HepG2 (cell line): ENCODE results near the gene CPPED1. TPM values are rescaled to one million over a fixed set of nuclear protein-coding genes. Genes with fewer than 3 reads are reported as not detected.
A peak's percentile ranks its signal among the peaks of the same experiment; 100 is the strongest.

ENCODE experiments used
- ASH2L ChIP-seq: fragments of 300-600, 200-600 bp; sonication (generic); IDR thresholded peaks from 2 replicates; pipeline ENCODE4 v1.7.0; 2017; ENCODE audit warnings: low read depth, mild to moderate bottlenecking, moderate library complexity, mixed read lengths, low read length; ENCODE audit not compliant: insufficient read length
- ERF ChIP-seq: IDR thresholded peaks from 2 replicates; pipeline ENCODE4 v1.6.1; 2018; ENCODE audit warnings: missing biosample characterization, missing genetic modification reagents
- ESRRA ChIP-seq: sonication (generic); formaldehyde crosslinking; IDR thresholded peaks from 2 replicates; pipeline ENCODE4 v1.5.1; 2020; ENCODE audit warnings: mild to moderate bottlenecking, low read depth, missing genetic modification reagents
- KDM4B ChIP-seq: sonication (generic); formaldehyde crosslinking; IDR thresholded peaks from 2 replicates; pipeline ENCODE4 v1.4.0; 2020; ENCODE audit warnings: missing genetic modification reagents
- MIXL1 ChIP-seq: IDR thresholded peaks from 2 replicates; pipeline ENCODE4 v1.6.1; 2016
- MTA3 ChIP-seq: sonication (generic); formaldehyde crosslinking; IDR thresholded peaks from 2 replicates; pipeline ENCODE4 v1.4.0; 2020; ENCODE audit warnings: missing genetic modification reagents
- MYC ChIP-seq: sonication (generic); formaldehyde crosslinking; IDR thresholded peaks from 2 replicates; pipeline ENCODE4 v1.9.0; 2021; ENCODE audit warnings: missing genetic modification reagents, borderline replicate concordance
- NFYB ChIP-seq: sonication (generic); formaldehyde crosslinking; IDR thresholded peaks from 2 replicates; pipeline ENCODE4 v1.4.0; 2020; ENCODE audit warnings: missing genetic modification reagents
- PITX1 ChIP-seq: sonication (generic); formaldehyde crosslinking; IDR thresholded peaks from 2 replicates; pipeline ENCODE4 v1.5.1; 2020; ENCODE audit warnings: mild to moderate bottlenecking, missing genetic modification reagents
- SMC3 ChIP-seq: IDR thresholded peaks from 2 replicates; pipeline ENCODE4 v1.6.1; 2011; ENCODE audit warnings: low read length, improper control_type of control experiment
- SUZ12 ChIP-seq: fragments of 150-350 bp; IDR thresholded peaks from 2 replicates; pipeline ENCODE4 v1.6.1; 2014; ENCODE audit warnings: low read depth, low read length
- TEAD3 ChIP-seq: optimal IDR thresholded peaks from 2 replicates; pipeline ENCODE3; 2016; ENCODE audit warnings: borderline replicate concordance
- ZFYVE20 ChIP-seq: sonication (generic); formaldehyde crosslinking; IDR thresholded peaks from 2 replicates; pipeline ENCODE4 v1.8.0; 2023; ENCODE audit warnings: low read depth, mild to moderate bottlenecking, moderate library complexity, missing genetic modification reagents, borderline replicate concordance
- ZNF350 ChIP-seq: sonication (generic); formaldehyde crosslinking; IDR thresholded peaks from 2 replicates; pipeline ENCODE4 v1.4.0; 2020; ENCODE audit warnings: mild to moderate bottlenecking, low read depth, missing genetic modification reagents, borderline replicate concordance
- ZNF354B ChIP-seq: sonication (generic); formaldehyde crosslinking; IDR thresholded peaks from 2 replicates; pipeline ENCODE4 v1.8.0; 2022; ENCODE audit warnings: mild to moderate bottlenecking, missing genetic modification reagents
- polyA plus RNA-seq, 8 experiments: library from polyadenylated mRNA; depleted of rRNA in 3 of 8; stranded (reverse) in 7 of 8; unstranded in 1 of 8; fragments of >200 nt; fragmentation: Illumina TruSeq in 4 of 8; extraction: Trizol in 4 of 8; gene quantifications; 2 replicates each; pipeline versions ENCODE4 v1.2.1 to v1.2.3, GENCODE V29; 2011 to 2016; ENCODE audit warnings: low read depth in 4 of 8, missing spikeins in 1 of 8, mixed read lengths in 1 of 8; ENCODE audit not compliant: insufficient read depth in 1 of 8
- total RNA-seq, 5 experiments: library from RNA; depleted of rRNA; stranded (reverse); fragments of >200 nt; fragmentation: Illumina TruSeq; extraction: Trizol; gene quantifications; 2 replicates each; pipeline ENCODE4 v1.2.3, GENCODE V29; 2016; ENCODE audit warnings: low read depth in 1 of 5

Gene CPPED1
- total and polyA plus RNA-seq, 2 of the 13 experiments (the other 11 are each of a cell fraction or from before 2014, with no cell fraction given), result 66.6 to 71.3 TPM

DNA sequence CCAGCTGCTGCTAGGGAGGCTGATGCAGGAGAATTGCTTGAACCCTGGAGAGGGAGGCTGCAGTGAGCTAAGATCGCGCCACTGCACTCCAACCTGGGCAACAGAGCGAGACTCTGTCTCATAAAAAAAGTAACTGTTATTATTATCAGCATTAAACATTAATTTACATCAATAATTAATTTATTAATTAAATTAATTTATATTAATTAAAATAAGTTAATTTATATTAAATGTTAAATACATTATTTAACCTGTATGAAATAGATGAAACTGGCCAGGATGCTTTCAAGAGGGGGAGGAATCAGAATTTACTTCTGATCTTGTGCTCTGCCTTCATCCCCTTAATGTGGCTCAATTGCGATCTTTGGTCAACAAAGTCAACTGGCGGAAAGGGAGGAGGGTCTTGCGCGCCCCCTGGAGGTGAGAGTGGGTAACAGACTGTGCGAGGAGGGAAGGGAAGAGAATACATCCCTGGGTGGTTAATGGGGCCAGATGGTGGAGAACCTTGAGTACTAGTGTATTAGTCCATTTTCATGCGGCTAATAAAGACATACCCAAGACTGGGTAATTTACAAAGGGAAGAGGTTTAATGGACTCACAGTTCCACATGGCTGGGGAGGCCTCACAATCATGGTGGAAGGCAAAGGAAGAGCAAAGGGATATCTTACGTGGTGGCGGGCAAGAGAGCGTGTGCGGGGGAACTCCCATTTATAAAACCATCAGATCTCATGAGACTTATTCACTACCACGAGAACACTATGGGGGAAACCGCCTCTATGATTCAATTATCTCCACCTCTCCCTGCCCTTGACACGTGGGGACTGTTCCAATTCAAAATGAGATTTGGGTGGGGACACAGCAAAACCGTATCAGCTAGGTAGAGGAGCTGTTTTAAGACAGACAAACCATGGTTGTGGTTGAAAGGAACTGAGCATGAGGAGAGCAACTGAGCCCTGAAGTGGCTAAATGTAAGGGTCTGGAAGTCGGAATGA lies 15.7 kb upstream of the CPPED1 start (continued):
- 0 out of 2 replicates have a peak, but pooled peaks have one; percentile 71 for TF ChIP-seq ZNF354B
- no peak for TF ChIP-seq NFYB (CRISPR knock-in tag)
- peak; percentile 100 for TF ChIP-seq SMC3
- peak; percentile 66 for TF ChIP-seq TEAD3
- 0 out of 2 replicates have a peak, but pooled peaks have one; percentile 15 for TF ChIP-seq ZNF350 (CRISPR knock-in tag)
- peak; percentile 54; the same call in 1 of the 2 replicates for TF ChIP-seq PITX1 (CRISPR knock-in tag)
- no peak for TF ChIP-seq MTA3 (CRISPR knock-in tag)
- TF ChIP-seq MIXL1, result peak; percentile 84
- 0 out of 2 replicates have a peak, but pooled peaks have one; percentile 33 for TF ChIP-seq ERF
- 0 out of 2 replicates have a peak, but pooled peaks have one; percentile 55 for TF ChIP-seq KDM4B (CRISPR knock-in tag)
- 0 out of 2 replicates have a peak, but pooled peaks have one; percentile 12 for TF ChIP-seq SUZ12
- no peak for TF ChIP-seq ZFYVE20
- no peak for TF ChIP-seq ASH2L
- no peak for TF ChIP-seq ESRRA (CRISPR knock-in tag)
- TF ChIP-seq MYC (CRISPR knock-in tag), result no peak
